Endothelial cell of hepatic sinusoid (primary cell): Measurements from ENCODE around the gene ZNF394.

ENCODE experiments used
- in situ Hi-C: cut with HindIII; loops from 2 replicates; pipeline ENCODE4 v1.10.0; 2017; ENCODE audit warnings: low sequenced_read_pairs

Gene ZNF394

DNA sequence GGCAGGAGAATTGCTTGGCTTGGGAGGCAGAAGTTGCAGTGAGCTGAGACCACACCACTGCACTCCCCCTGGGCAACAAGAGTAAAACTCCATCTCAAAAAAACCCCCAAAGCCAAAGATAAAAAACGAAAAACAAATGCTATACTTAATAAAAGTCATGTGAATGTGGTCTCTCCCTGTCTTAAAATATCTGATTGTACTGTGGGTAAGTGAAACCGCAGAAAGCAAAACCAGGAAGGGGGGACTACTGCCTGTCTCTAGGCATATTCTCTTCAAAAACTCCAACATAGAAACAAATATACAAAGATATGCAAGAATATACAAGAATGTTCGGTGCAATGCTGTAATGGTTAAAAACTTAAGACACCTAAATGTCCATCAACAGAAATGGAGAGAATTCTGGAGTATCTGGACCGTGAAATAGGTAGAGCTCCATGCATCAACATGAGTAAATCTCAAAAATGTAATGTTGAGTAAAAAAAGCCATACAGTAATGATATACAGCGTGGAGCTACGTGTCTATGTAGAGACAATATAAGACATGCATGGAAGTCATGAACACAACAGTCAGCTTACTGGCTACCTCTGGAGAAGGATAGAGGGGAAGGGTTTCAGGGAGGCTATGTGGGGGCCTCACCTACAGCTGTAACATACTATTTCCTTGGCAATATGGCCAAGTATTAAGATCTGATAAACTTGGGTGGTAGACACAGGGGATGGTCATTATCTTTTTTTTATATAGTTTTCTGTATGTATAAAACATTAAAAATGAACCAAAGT is 2.1 kb downstream of the ZNF394 start:
- in situ Hi-C loops: no loop called here

DNA sequence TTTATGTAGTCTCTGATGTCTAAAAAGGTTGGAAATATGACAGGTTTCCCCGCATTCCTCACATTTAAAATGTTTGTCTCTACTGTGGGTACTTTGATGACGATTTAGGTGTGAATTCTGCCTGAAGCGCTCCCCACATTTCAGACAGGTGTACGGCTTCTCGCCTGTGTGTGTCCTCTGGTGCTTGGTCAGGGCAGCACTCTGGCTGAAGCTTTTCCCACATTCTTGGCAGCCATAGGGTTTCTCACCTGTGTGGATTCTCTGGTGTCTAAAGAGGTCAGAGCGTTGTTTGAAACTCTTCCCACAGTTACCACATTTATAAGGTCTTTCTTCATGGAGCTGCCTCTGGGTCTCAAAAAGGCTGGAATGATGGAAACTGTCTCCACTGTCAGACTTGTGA is 6.3 kb downstream of the ZNF394 start:
- in situ Hi-C loops: no loop called here

DNA sequence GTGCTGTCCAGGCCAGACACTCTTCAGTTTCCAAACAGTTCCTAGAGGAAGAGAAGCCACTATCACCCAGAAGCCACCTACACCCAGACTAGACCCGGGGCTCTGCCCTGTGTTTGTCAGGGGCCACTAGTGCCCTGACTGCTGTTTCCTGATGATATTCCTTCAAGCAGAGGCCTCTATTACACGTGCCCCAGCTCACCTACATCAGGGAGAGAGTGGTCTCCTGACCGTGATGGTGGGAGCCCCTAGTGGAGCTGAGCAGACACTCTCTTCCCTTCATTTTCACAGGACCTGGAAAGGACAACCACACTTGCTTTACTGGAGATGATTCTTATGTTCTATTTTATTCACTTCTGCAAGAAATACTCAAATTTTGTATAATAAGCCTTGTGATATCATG is 9.2 kb downstream of the ZNF394 start:
- in situ Hi-C loops: no loop called here

DNA sequence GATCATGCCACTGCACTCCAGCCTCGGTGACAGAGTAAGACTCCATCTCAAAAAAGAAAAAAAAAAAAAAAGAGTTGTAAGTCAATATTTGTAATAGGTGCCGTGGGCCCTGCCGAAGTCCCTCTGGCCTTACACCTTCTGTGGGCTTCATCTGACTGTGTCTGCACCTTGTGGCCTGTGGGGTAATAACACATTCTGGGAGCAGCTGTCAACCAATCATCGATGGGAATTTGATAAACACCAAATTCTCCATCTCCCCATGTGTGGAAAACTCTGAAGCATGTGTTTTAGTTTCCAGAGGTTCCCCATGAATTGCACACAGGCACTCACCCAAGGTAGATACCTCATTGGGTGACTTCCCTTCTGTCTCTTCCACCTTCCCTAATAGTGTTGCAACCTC is 10.8 kb downstream of the ZNF394 start:
- in situ Hi-C loops: no loop called here

DNA sequence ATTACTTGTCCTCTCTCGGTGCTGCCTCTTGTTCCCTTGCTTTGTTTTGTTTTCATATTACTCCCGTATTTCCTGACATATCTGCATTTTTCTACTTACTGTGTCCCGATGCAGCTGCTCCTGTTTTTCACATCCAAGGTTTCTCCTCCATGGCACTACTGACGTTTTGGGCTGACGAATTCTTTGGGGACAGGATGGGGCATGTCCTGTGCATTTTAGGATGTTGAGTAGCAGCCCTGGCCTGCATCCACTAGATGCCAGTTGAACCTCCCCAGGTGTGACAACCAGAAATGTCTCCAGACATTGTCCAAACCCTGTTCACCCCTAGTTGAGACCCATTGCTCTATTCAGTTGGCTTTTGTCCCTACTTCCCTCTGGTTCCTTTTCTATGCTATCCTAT is 15.0 kb downstream of the ZNF394 start:
- in situ Hi-C loops: no loop called here

DNA sequence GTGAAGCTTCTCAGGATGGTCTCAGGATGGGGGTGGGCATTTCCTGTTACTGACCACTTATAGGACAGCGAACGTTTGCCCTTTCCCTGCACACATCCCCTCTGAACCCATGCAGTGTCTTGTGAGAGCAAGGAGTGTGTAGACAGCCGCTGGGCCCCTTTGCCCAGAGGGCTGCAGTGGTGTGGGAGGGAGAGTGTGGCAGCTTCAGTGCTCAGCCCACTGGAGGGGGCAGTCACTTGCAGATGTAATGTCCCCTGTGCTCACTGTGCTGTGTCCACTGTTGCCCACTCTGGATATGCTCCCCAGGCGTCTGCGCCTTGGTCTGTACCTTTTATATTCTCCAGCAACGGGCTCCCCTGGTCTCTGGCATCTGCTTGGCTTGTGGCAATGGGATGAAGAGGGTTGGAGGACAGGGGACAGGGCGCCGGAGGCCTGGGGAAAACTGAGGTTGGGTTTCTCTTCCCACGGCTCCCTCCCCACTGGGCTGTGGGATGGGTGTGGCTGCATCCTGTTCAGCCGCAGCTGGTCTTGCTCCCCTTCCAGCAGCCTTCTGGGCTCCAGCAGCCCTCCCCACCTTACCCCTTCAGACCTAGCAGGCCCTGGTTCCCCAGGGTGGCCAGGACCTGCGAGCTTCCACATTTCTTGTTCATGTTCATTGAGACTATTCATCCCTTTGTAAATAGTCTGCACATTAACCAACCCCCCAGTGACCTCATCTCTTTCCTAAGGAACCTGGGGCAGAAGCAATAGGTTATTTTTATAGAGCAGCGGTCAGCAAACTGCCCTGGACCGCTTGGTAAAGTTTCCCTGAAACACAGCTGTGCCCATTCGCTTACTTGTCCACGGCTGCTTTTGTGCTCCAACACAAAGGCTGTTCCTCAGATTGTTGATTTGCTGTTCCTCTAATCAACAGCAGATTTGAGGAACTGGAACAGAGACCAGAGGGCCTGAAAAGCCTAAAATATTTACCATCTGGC is 21.3 kb downstream of the ZNF394 start:
- in situ Hi-C loops: loop anchor here (5.0 kb wide), 2 partner anchors 54 to 99 kb away; no protein-coding TSS in a partner anchor

DNA sequence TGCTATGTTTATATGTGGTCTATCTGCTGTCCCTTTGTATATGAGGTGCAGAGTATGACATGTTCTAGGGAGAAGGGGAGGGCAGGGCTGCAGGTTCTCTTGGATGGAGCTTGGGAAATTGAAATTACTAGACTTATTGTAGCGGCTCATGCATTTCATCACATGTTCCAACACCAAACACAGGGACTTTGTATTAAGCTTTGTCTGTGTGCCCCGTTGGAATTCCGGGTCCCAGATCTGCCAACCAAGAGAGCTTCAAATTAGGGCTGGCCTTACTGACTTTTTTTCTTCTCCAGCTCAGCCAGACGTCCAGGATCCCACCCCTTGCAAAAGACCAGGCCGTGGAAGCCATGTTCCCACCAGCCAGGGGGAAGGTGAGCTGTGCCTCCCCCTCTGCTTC is 24.0 kb downstream of the ZNF394 start:
- in situ Hi-C loops: loop anchor here (5.0 kb wide), 2 partner anchors 56 to 101 kb away; no protein-coding TSS in a partner anchor

DNA sequence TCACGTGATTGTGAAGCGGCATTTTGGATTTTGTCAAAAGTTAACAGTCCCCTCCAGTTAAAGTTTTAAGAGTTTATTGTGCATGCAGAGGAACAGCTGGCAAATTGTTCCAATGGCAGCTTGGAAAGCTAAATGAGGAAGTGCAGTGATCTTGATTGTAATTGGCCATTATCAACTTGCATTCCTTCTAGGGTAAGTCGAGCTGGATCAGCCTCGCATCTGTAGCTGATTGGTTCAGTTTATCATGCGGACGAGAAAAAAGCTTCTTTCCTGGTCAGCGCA is 26.8 kb downstream of the ZNF394 start:
- in situ Hi-C loops: no loop called here

DNA sequence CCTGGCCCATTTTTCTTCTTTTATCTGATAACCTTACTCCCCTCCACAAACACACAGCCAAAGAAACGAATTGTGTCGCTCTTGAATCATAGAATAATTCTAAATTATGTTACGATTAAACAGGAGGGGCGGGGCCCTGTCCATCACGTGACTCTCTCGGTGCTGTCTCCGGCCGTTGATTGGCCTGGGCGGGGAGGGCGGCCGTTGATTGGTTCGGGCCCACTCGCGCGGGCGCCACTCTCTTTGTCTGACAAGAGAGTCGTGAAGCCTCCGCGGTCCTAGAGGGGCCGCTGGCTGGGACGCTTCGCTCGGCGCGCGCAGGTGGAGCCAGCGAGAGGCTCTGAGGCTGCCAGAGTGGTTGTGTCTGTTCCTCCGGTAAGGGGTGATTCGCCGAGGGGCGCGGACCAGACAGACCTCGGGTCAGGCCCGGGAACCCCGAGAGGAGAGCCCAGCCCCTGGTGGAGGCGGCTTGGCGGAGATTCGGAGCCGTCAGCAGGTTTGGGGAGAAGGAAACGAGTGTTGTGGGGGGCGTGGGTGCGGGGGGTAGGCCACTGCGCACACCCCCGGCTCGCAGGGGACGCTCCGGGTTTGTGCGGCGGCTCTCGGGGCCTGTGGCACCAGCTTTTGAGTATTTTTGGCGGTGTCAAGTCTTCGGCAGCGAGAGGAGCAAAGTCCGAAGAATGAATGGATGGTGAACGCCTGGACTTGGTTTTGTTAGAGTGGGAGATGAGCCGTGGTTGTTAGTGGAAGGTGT is 27.3 kb downstream of the ZNF394 start, which contains the start of gene ZNF789:
Gene ZNF789 (plus strand): TSS at position 330 of the 754 bp plus-strand sequence. CDS start 3,567 bp downstream, outside the sequence.
- in situ Hi-C loops: no loop called here

DNA sequence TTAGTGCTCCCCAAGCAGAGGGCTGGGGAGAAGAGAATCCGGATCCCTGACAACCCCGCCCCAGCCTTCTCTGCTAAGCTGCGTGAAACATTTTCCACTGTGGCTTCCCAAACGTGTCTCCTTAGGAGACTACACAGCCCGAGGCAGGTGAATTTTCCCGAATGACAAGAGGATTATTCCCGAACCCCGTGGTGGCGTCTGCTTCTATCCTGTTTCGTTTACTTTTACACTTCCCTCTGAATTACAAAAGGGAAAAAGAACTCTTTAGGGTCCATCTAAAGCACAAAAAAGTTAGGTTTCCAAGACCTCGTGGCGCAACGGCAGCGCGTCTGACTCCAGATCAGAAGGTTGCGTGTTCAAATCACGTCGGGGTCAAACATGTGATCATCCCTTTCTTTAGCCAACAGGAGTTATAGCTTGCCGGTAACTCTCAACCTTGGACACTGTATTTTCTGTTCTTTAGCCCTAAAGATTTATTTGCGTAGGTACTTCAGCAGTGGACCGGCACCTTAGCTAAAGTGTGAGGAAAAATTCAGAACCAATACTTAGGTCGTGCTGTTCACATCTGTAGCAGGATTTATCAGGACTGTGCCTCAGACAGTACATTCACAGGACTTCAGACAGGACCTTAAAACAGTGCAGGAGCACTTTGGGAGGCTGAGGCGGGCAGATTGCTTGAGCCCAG is 30.6 kb downstream of the ZNF394 start:
- in situ Hi-C loops: no loop called here

DNA sequence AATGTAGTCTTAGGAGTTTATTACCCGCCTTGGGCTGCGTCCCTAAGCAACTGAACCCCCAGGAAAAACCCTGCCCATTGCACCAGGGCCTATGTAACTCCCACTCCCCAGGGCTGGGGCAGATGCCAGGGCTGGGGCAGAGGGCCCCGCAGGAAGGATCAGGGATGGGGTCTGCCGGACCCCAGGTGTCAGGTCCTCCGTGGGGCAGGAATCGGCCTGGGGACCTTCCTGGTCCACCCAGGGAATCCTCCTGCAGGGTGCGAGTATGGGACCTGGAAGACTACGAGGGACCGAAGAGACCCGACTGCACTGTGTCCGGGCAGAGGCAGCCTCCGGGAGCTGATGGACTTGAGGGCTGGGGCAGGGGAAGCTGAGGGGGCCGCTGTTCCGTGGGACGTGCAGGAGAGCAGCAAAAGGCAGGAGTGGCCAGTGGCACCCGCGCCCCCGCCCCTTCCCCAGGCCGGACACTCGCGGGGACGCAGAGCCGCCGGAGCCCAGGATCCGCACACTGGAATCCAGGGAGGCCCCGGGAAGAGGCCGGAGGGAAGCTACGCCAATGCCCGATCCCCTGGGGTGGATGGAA is 31.7 kb downstream of the ZNF394 start:
- in situ Hi-C loops: no loop called here

DNA sequence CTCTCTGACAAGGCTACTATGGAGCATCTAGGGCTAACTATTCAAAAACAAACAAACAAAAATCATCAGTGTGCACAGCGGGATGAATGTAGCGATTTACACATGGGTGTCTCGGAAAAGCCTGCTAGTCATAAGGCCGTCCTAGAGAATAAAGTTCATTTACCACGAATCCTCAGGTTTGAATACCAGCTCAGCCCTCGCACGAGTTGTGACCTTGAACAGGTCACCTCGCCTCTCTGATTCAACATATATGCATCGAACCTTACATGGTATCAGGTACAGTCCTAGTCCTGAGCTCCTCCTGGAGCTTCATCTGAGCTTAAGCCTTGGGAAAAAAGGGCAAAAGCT is 34.7 kb downstream of the ZNF394 start:
- in situ Hi-C loops: no loop called here

DNA sequence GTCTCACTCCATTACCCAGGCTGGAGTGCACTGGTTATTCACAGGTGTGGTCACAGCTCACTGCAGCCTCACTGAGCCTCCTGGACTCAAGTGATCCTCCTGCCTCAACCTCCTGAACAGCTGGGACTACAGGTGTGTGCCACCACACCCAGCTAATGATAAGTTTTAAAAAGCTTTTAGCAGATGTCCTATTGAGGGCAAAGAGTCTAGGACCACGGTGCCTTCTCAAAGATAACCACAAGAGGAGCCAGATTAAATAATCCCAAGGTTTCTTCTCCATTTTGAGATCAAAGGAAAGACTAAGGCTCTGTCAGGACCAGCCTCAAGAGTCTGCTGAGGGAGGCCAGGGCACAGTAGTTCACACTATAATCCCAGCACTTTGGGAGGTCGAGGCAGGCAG is 38.9 kb downstream of the ZNF394 start:
- in situ Hi-C loops: loop anchor here (5.0 kb wide), 1 partner anchor 59 kb away; no protein-coding TSS in a partner anchor

DNA sequence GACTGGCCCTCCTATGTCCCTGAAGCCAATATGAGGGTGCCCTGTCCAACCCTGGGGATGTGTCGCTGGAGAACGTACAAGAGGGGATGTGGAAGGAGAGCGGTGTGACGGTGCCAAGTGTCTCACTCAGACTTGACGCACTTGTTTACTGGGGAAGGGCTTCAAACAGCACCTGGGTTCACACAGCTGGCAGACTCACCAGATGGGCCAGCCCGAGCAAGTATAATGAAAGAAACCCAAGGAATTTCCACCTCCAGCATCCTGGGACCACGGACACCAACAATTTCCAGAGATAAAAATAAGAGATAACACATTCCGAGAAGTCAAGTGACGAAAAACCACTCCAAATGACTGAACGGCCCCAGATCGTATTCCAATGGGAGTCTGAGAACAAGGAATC is 39.4 kb downstream of the ZNF394 start:
- in situ Hi-C loops: loop anchor here (5.0 kb wide), 1 partner anchor 58 kb away; no protein-coding TSS in a partner anchor

DNA sequence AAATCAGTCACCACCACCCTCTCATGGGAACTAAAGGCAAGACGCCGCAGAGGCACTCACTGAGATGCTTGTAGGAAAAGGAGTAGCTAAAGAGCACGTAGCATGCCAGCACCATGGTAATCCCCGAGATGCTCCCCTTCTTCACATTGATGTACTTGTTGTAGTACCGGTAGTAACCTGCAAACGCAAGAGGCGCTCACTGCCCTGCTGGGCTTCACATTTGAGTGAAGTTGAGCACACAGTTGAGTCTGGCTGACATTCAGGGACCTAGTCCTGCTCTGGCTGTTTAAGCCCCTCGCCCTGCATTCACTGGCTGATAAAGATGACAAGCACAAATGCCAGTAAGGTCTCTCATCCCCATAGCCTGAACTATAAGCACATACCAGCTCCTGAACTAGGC is 41.0 kb downstream of the ZNF394 start:
- in situ Hi-C loops: no loop called here

DNA sequence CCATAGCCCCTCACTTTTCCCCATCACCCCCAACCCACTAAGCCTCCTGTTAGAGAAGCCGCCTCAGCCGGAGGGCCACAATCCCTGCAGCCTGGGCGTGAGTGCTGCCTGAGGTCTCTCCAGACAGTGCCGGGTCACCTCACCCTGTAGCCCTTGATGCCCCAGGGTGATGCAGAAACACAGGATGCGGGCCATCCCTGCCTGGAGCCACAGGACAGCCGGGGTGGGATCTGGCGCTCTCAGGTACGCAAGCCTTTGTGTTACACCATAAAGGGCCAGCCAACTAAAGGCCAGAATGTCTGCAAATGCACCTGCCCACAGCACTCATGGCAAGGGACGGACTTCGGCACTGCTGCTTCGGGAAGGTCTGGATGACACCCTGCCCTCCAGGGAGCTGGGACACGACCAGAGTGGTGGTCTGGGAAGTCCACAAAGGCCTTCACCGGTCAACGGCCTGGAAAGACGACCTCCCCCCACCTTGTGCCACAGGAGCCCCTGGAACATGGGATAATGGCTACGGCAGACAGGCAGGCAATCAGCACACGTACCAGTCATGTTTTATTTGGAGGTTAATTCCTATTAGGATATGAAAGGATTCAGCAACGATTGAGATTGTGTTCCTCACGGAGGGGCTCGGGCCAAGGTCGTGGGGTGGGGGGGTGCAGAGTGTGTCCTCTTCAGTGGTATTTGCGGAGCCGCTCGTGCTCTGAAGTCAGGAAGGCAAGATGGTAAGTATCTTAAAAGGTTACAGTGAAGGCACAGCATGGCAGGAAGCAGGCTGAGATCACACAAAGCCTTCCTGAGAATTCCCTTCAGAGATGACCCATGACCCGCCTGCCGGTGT is 42.2 kb downstream of the ZNF394 start:
- in situ Hi-C loops: no loop called here

DNA sequence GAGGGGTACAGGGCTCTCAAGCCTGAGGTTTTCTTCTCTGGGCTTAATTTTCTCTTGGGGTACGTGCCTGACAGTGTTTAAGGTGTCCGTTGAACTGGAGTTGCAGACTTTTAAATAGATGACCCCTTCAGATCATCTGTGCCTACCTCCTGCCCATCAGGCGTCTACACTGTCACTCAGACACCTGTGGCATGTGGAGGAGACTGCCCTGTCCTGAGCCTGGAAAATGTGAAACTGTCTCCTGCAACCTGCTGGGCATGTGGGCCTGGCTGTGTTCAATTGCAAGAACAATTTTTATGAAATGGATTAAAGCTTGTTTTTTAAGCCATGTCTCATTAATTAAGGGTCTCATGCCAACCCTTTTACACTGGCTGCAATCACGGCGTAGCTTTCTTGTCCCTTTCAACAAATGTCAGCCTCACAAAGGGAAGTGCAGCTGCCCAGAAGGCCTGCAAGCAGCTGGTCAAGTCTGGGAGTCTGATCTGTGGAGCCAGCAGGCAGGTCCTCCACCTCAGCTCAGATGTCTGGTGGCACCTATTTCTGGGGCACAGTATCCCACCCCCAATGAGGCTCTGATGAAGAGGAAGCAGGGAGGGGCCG is 42.9 kb downstream of the ZNF394 start:
- in situ Hi-C loops: no loop called here

DNA sequence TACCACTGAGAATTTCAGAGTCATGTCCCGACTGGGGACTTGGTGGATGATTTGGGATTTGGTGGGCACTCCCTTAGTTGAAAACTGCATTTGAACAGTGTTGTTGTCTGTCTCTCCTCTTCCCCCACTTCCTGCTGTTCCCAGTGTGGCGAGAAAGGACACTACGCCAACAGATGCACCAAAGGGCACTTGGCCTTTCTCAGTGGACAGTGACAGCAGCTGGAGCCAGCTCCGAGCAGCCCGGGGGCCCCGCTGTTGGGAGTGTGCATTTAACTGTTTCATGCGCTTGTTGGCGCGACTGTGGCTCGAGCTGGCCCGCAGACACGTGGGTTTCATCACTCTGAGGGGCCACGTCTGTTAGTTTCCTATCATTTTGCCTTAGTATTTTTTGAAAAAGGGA is 43.8 kb downstream of the ZNF394 start:
- in situ Hi-C loops: no loop called here

DNA sequence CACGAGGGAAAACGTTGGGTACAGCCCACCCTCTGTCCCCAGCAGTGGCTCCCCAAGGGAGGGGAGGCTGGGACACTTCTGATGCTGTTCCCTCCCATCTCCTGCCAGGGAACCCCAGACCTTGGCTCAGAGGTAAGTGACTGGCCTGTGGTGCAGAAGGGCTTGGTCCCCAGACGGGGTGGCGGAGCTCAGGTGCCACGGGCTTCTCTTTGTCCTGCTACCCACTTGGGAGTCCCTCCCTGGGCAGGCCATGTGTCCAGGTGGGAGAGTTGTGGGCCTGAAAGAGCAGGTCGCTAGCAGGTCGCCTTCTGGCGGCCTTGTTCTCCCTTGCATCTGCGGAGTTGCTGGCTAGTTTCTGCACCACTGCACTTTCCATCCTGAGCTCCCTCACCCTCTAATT is 44.2 kb downstream of the ZNF394 start:
- in situ Hi-C loops: no loop called here
